Right atrium auricular region (tissue), 2 donors: ENCODE measurements around the gene TSEN54. TPM values are rescaled to one million over a fixed set of nuclear protein-coding genes. Genes with fewer than 3 reads are reported as not detected.

Experiments used
- DNase-seq: peaks from one replicate; pipeline ENCODE4 v3.0.0-alpha.2; 2019; ENCODE audit warnings: low spot score
- H3K27ac ChIP-seq, 2 donors: fragments of 200-600 bp; sonication (generic); 1 replicate in 1 of 2; 2 replicates in 1 of 2; pipeline ENCODE4 v1.5.1; 2016 to 2019
- H3K27me3 ChIP-seq, 2 donors: fragments of 200-600 bp; sonication (generic); one replicate each; pipeline versions ENCODE4 v1.5.1 to v1.6.0; 2017 to 2019
- H3K36me3 ChIP-seq: fragments of 200-600 bp; sonication (generic); one replicate; pipeline ENCODE4 v1.5.1; 2016
- H3K4me1 ChIP-seq, 2 donors: fragments of 200-600 bp; sonication (generic); one replicate each; pipeline versions ENCODE4 v1.5.1 to v1.6.0; 2017 to 2019
- H3K4me3 ChIP-seq, 2 donors: fragments of 200-600 bp; sonication (generic); 1 replicate in 1 of 2; 2 replicates in 1 of 2; pipeline ENCODE4 v1.5.1; 2017 to 2019; ENCODE audit warnings: mild to moderate bottlenecking in 1 of 2, moderate library complexity in 1 of 2
- H3K9me3 ChIP-seq, 2 donors: fragments of 200-600 bp; sonication (generic); one replicate each; pipeline ENCODE4 v1.5.1; 2019
- total RNA-seq, 2 donors: library from RNA; depleted of rRNA; stranded (reverse); fragments of >200 nt; gene quantifications; one replicate each; pipeline ENCODE4 v1.1.0, GENCODE V29; 2016
- TF ChIP-seq, protein P1 (sequence below), 2 donors: fragments of 200-600 bp; sonication (generic); IDR thresholded peaks; one replicate each; pipeline ENCODE4 v1.5.1; 2019; ENCODE audit warnings: antibody characterized with exemption in 2 of 2

The TSEN54 gene
- total RNA-seq, 2 donors from 2014 or later, result 9.6 to 13.8 TPM

DNA sequence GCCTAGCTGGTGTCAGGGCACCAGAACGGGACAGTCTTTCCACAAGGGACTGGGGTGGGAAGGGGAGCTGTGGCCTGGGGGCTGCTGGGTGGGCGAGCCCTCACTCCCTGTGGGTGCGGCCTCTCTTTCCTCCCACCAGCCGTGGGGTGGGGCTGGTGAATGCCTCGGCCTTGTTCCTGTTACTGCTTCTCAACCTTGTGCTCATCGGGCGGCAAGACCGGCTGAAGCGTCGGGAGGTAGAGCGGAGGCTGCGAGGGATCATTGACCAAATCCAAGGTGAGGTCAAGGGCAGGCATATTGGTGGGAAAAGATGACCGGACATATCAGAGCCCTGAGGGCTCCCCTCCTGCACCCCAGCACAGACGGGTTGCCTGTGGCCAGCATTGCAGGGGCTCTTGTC lies 30.2 kb upstream of the TSEN54 start:
- H3K4me1 ChIP-seq, result peaks cover 0 to 78% of the 10 kb centered on the region in 2 donors
- no peaks in the 10 kb centered on the region for H3K27me3 ChIP-seq
- peak overlapping the region; percentile 31 to 37 for H3K27ac ChIP-seq
- H3K9me3 ChIP-seq, result no peaks in the 10 kb centered on the region
- no peak overlapping the region for H3K4me3 ChIP-seq
- H3K36me3 ChIP-seq, result no peaks in the 10 kb centered on the region
- TF ChIP-seq, protein P1, sequence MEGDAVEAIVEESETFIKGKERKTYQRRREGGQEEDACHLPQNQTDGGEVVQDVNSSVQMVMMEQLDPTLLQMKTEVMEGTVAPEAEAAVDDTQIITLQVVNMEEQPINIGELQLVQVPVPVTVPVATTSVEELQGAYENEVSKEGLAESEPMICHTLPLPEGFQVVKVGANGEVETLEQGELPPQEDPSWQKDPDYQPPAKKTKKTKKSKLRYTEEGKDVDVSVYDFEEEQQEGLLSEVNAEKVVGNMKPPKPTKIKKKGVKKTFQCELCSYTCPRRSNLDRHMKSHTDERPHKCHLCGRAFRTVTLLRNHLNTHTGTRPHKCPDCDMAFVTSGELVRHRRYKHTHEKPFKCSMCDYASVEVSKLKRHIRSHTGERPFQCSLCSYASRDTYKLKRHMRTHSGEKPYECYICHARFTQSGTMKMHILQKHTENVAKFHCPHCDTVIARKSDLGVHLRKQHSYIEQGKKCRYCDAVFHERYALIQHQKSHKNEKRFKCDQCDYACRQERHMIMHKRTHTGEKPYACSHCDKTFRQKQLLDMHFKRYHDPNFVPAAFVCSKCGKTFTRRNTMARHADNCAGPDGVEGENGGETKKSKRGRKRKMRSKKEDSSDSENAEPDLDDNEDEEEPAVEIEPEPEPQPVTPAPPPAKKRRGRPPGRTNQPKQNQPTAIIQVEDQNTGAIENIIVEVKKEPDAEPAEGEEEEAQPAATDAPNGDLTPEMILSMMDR (IDR thresholded peaks at IDR 0.05), result no peak
- no peak for DNase-seq

GRCh38 chr17:75486951-75487350 lies 29.4 kb upstream of the TSEN54 start:
- no peaks in the 10 kb centered on the region for H3K27me3 ChIP-seq
- H3K36me3 ChIP-seq, result peaks cover 5% of the 10 kb centered on the region
- H3K4me3 ChIP-seq, result no peak overlapping the region
- TF ChIP-seq, protein P1 (IDR thresholded peaks at IDR 0.05), result no peak
- H3K4me1 ChIP-seq, result peaks cover 0 to 72% of the 10 kb centered on the region in 2 donors
- no peaks in the 10 kb centered on the region for H3K9me3 ChIP-seq
- no peak for DNase-seq
- no peak overlapping the region for H3K27ac ChIP-seq

DNA sequence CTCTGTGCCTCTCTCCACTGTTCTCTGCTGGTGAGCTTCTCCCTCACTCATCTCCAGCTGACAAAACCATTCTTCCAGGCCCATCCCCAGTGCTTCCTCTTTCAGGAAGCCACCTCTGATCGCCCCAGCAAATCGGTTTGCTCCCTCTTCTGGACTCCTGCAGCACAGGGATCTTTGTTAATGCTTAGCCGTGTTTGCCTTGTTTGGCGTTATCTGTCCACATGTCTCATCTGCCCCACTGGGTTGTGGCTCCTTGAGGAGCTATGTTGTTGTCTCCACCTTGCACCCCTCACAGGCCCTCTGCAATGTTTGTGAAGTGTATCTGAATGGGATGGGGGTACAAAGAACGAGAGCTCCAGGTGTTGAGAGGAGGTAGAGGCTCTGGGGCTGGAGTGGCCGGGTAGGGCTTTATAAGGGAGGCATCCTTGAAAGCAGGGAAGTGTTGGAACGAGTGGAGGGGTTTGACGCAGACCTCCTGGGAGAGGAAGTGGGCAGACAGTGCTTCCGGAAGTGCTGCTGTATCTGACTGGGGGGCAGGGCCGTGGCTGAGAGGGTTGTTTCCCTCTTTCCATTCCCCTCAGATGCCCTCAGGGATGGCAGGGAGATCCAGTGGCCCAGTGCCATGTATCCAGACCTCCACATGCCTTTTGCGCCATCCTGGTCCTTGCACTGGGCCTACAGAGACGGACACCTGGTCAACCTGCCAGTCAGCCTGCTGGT lies 28.8 kb upstream of the TSEN54 start:
- Histone ChIP-seq H3K27me3 (no peaks in the 10 kb centered on the region), H3K36me3 (peaks cover 11% of the 10 kb centered on the region), H3K4me3 (no peak overlapping the region), H3K27ac (no peak overlapping the region), H3K9me3 (no peaks in the 10 kb centered on the region), H3K4me1 (peaks cover 0 to 69% of the 10 kb centered on the region in 2 donors)
- TF ChIP-seq, protein P1 (IDR thresholded peaks at IDR 0.05), result no peak
- DNase-seq, result no peak

GRCh38 chr17:75488693-75489510 lies 27.4 kb upstream of the TSEN54 start:
- no peaks in the 10 kb centered on the region for H3K27me3 ChIP-seq
- TF ChIP-seq, protein P1 (IDR thresholded peaks at IDR 0.05), result no peak
- DNase-seq, result no peak
- H3K27ac ChIP-seq, result no peak overlapping the region
- H3K4me1 ChIP-seq, result peaks cover 0 to 55% of the 10 kb centered on the region in 2 donors
- H3K4me3 ChIP-seq, result no peak overlapping the region
- H3K36me3 ChIP-seq, result peaks cover 25% of the 10 kb centered on the region
- H3K9me3 ChIP-seq, result no peaks in the 10 kb centered on the region

GRCh38 chr17:75489511-75489955 lies 26.8 kb upstream of the TSEN54 start:
- H3K36me3 ChIP-seq, result peaks cover 30% of the 10 kb centered on the region

More at GRCh38 chr17:75489511-75489955, 26.8 kb upstream of the TSEN54 start:
- no peaks in the 10 kb centered on the region for H3K9me3 ChIP-seq
- no peak for DNase-seq
- H3K27me3 ChIP-seq, result no peaks in the 10 kb centered on the region
- peak overlapping the region in 1 of 2 donors; percentile 64 for H3K27ac ChIP-seq
- H3K4me1 ChIP-seq, result peaks cover 0 to 55% of the 10 kb centered on the region in 2 donors
- H3K4me3 ChIP-seq, result no peak overlapping the region
- TF ChIP-seq, protein P1 (IDR thresholded peaks at IDR 0.05), result no peak
